ENCODE data around the gene CEACAM6.
"Not testable (repeated sequence)": the region's sequence is repeated elsewhere in the genome, so short reads cannot be mapped to it uniquely, and the experiment has no call there.

The CEACAM6 gene

GRCh38 chr19:41755328-41755913 lies at the start of gene CEACAM6:
TSS of gene CEACAM6 (plus strand) at chr19:41755530. CDS start at chr19:41755639, 109 bp downstream.
- FAIRE-seq = no peak

DNA sequence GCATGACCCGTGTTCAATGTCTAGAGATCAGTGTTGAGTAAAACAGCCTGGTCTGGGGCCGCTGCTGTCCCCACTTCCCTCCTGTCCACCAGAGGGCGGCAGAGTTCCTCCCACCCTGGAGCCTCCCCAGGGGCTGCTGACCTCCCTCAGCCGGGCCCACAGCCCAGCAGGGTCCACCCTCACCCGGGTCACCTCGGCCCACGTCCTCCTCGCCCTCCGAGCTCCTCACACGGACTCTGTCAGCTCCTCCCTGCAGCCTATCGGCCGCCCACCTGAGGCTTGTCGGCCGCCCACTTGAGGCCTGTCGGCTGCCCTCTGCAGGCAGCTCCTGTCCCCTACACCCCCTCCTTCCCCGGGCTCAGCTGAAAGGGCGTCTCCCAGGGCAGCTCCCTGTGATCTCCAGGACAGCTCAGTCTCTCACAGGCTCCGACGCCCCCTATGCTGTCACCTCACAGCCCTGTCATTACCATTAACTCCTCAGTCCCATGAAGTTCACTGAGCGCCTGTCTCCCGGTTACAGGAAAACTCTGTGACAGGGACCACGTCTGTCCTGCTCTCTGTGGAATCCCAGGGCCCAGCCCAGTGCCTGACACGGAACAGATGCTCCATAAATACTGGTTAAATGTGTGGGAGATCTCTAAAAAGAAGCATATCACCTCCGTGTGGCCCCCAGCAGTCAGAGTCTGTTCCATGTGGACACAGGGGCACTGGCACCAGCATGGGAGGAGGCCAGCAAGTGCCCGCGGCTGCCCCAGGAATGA lies 48.4 kb upstream of the CEACAM6 start:
- no peak for FAIRE-seq

- FAIRE-seq = no peak
Measured at GRCh38 chr19:41707502-41707812, 47.9 kb upstream of the CEACAM6 start.

- FAIRE-seq = no peak
Measured at GRCh38 chr19:41707871-41708371, 47.4 kb upstream of the CEACAM6 start.

GRCh38 chr19:41708481-41708880 lies 46.8 kb upstream of the CEACAM6 start, which contains the start of gene CEACAM5:
TSS of gene CEACAM5 (plus strand) at chr19:41708626. CDS start at chr19:41708732, 106 bp downstream.
- FAIRE-seq = no peak

DNA sequence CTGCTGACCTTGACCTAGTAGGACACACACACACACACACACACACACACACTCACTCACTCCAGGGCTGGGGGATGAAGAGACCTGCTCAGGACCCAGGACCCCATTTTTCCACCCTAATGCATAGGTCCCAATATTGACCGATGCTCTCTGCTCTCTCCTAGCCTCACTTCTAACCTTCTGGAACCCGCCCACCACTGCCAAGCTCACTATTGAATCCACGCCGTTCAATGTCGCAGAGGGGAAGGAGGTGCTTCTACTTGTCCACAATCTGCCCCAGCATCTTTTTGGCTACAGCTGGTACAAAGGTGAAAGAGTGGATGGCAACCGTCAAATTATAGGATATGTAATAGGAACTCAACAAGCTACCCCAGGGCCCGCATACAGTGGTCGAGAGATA lies 45.8 kb upstream of the CEACAM6 start:
- not testable (repeated sequence) for FAIRE-seq

GRCh38 chr19:41709951-41710645 lies 45.2 kb upstream of the CEACAM6 start:
- no peak for FAIRE-seq

DNA sequence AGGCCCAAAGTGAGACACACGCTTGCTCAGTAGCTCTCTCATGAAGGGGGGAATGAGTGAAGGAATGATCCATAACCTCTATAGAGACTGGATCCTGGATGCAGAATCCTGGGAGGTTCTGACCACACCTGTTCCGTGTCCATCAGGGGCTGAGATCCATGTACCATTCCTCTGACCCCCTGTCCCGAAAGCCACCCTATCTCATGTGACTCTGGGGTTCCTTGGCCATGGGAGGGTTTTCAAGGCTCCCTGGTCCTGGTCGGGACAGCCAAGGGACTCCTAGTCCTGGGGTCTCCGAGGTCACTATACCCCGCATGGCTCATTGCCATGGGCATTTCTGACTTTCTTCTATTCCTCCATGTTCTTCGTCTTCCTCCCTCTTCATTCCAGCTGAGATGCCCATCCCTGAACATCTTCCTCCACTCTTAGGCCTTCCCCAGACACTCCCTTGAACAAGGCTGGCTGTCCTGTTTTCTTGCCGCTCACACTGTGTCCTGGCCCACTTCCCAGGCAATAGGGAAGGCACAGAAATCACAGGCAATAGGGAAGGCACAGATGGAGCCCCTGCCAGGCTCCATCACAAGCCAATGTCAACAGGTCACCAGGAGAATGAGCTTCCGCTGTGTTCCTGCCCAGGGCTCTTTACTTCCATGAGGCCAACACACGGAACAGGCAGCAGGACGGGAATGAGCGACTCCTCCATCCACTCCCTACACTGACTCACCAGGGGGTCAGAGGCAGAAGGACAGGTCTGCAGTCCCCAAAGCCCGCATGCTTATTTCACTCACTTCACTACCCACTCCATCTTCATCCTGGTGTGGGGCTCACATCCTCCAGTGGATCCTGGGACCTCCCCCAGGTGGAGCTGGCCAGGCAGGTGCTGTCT lies 43.7 kb upstream of the CEACAM6 start:
- no peak for FAIRE-seq

DNA sequence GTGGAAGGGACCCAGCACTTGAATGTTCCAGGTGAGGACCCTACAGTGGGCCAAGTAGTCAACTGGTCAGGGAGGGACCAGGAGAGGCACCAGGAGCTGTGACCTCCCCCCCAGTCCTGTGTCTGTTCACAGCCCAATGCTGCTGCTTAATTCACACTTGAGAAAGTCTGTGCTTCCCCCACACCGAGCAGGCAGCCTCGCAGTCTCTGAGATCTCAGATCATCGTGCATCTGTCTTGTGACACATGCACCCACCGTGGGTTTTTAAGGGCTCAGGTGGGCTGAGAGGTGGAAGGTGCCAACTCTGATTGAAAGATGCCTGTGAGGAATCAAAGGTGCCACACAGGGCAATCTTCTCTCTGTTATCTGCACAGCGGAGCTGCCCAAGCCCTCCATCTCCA lies 40.7 kb upstream of the CEACAM6 start:
- FAIRE-seq = no peak

DNA sequence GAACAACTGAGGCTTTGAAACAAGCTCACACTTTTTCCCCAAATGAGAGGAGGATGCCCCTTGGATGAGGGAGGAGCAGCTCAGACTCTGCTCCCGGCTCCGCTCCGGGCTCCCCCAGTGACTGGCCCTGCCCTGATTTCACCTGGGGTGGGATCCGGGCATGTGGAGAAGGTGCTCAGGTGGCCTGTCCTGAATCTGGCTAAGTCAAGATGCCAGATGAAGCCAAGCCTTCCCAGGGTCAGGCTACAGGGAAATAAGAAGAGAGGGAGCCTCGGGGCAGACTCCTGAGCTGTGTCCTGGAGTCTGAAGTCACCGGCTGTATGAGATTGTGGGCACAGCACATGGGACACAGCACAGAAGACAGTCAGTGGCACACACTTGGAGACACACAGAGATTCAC lies 36.6 kb upstream of the CEACAM6 start:
- FAIRE-seq = no peak

DNA sequence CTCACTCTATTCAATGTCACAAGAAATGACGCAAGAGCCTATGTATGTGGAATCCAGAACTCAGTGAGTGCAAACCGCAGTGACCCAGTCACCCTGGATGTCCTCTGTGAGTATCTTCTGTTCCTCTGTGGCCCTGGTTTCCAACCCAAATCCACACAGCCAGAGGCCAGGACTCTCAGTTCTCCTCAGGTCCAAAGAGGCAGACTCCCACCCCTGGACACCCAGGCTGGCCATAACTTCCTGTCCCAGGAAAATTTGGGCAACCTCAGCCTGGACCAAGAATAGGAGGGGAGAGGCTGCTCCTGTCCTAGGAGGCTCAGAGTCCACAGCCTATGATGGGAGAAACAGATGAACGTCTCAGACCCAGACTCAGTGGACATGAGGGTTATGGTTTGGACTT lies 35.2 kb upstream of the CEACAM6 start:
- FAIRE-seq = no peak

DNA sequence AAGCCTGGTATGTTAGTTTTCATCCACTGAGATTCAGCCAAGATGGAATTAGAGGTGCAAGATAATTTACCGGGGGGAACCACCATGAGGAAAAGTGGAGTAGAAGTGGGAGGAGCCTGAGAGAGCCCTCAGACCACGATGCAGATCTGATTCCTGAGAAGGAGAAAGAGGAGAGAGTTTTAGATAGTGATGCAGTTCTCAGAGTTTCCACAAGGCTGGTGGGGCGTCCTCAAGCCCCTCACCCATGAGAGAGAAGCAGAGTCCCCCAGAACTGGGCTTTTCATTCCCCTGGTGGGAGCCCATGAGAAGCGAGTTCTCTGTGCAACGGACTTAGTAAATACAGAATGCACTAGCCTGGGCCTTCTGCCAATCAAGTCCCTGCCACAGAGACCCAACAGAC lies 28.8 kb upstream of the CEACAM6 start:
- FAIRE-seq = no peak

- no peak for FAIRE-seq
Measured at GRCh38 chr19:41734156-41734555, 21.2 kb upstream of the CEACAM6 start.

DNA sequence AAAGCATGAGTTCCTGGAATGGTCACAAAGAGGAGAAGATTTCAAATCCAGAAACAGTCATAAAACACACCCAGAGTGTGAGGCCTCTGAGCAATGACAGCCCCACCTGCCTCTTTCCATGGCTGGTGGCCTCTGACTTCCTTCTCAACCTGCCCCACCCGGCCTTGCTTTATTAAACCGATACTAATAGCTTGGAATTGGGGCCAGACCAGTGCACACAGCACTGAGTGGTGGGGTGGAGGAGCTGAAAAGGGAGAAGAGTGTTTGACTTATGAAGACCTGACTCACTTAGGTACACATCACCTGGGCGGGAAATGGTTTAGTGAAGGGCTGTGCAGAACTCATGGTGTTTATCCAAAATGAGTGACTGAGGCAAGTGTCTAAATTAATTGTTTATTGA lies 20.7 kb upstream of the CEACAM6 start:
- FAIRE-seq = no peak

DNA sequence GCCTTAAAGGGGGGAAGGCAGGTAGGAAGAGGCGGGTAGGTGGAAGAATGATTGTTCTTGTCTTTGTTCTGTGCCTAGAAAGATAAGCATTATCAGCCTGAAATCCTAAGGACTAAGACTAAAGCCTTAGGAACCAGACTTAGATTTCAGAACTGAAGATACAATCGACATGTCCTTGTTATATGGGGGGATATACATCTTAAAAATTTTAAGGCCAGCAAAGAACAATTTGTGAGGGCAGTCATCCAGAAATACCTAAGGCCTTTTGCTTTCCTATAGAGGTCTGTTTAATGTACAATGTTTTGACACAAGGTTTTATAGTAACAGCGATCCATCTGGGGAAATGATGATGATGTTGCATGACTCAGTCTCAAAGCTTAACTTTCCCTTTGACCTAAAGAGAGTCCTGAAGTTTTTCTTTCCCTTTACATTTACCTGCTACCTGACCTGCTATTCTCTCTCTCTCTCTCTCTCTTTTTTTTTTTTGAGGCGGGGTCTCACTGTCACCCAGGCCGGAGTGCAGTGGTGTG lies 20.2 kb upstream of the CEACAM6 start:
- FAIRE-seq = no peak

DNA sequence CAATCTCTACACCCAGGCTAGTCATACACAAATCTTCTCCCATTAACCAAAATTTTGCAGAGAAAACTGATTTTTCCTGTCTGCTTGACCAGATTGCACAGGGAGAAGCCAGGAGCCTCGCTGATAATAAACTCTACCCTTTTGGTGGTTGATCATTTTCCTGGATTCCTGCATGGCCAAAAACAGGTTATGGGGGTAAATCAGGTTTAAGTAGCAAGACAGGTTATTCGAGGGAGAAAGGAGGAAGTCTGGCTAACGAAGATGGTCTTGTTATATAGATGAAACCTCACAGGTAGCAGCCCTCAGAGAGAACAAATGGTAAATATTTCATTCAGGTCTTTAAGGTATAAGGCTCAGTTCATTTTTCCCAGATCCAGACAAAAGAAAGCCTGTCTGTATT lies 16.0 kb upstream of the CEACAM6 start:
- no peak for FAIRE-seq

GRCh38 chr19:41740415-41741243 lies 14.7 kb upstream of the CEACAM6 start:
- FAIRE-seq = no peak

GRCh38 chr19:41741244-41741554 lies 14.1 kb upstream of the CEACAM6 start:
- no peak for FAIRE-seq

GRCh38 chr19:41744850-41745249 lies 10.5 kb upstream of the CEACAM6 start:
- FAIRE-seq = no peak

DNA sequence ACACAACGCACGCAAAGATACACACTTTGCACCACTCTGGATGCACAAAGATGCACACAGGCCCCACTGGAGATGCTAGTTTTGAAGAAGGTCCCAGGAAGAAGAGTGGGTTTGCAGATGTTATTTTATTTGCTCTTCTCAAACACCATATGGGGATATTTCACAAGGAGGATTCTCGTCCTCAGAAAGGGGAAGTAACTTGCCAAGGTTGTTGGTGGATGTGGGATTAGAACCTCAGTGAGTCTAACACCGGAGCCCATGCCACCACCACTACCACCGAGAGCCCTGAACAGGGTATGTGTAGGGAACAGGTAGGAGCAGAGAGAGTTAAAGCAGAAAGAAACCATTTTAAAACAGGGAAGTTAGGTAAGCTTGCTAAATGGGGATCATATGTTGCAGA lies 9.6 kb upstream of the CEACAM6 start:
- no peak for FAIRE-seq

GRCh38 chr19:41746593-41747227 lies 8.6 kb upstream of the CEACAM6 start:
- FAIRE-seq = no peak

Measured in islet of Langerhans (tissue), 1 donor.